ENCODE data around the gene TMC3. TPM values are rescaled to one million over a fixed set of nuclear protein-coding genes. Genes with fewer than 3 reads are reported as not detected.

Gene TMC3
- total and polyA plus RNA-seq, 10 of the 15 experiments (the other 5 are each of a cell fraction or from before 2014, with no cell fraction given), result 0.03 to 0.04 (median 0.04) TPM; not detected in 7

DNA sequence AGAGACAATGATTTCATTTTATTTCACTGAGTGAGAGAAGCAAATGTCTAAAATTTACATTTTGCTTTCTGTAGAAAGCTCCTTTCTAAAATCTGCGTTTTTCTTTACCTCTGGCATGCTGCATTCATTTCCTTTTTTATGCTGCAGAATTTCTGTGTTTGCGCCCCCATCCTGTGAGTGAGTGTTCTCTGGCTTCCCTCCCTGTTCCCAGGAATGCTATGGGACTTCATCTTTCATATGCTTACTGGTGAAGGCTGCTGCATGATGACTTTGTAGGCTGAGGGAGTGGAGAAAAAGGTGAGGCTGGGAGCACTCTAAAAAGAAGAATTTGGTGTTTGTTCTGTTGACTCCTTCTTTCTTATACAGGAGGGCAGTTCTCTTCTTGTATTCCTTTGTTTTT is 7.7 kb upstream of the TMC3 start (continued):
- TF ChIP-seq, protein P1, sequence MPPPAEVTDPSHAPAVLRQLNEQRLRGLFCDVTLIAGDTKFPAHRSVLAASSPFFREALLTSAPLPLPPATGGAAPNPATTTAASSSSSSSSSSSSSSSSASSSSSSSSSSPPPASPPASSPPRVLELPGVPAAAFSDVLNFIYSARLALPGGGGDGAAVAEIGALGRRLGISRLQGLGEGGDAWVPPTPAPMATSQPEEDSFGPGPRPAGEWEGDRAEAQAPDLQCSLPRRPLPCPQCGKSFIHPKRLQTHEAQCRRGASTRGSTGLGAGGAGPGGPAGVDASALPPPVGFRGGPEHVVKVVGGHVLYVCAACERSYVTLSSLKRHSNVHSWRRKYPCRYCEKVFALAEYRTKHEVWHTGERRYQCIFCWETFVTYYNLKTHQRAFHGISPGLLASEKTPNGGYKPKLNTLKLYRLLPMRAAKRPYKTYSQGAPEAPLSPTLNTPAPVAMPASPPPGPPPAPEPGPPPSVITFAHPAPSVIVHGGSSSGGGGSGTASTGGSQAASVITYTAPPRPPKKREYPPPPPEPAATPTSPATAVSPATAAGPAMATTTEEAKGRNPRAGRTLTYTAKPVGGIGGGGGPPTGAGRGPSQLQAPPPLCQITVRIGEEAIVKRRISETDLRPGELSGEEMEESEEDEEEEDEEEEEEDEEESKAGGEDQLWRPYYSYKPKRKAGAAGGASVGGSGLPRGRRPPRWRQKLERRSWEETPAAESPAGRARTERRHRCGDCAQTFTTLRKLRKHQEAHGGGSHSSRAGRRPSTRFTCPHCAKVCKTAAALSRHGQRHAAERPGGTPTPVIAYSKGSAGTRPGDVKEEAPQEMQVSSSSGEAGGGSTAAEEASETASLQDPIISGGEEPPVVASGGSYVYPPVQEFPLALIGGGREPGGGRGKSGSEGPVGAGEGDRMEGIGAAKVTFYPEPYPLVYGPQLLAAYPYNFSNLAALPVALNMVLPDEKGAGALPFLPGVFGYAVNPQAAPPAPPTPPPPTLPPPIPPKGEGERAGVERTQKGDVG (CRISPR knock-in tag; IDR thresholded peaks at IDR 0.05), result no peak
- TF ChIP-seq HDAC2 (IDR thresholded peaks at IDR 0.05) (no peak), NBN (IDR thresholded peaks at IDR 0.05) (no peak), SMAD1 (IDR thresholded peaks at IDR 0.05; ENCODE audit: low read depth, partially characterized antibody) (no peak), PML (IDR thresholded peaks at IDR 0.05; ENCODE audit: low read length) (no peak), JUND (IDR thresholded peaks at IDR 0.05; ENCODE audit: low read depth, low read length) (no peak), ZZZ3 (IDR thresholded peaks at IDR 0.05; ENCODE audit: control insufficient read depth, insufficient read length, low read depth) (no peak), ZBTB33 (IDR thresholded peaks at IDR 0.05) (no peak), POLR2A (IDR thresholded peaks at IDR 0.05; ENCODE audit: low read depth, low read length) (no peak), NR2F1 (conservative IDR thresholded peaks at IDR 0.05) (no peak), SREBF2 (IDR thresholded peaks at IDR 0.05; ENCODE audit: low read length) (no peak), NFYA (IDR thresholded peaks at IDR 0.05; ENCODE audit: borderline replicate concordance, low read depth, low read length) (no peak), NKRF (conservative IDR thresholded peaks at IDR 0.05) (no peak)
- TF ChIP-seq, protein P2, sequence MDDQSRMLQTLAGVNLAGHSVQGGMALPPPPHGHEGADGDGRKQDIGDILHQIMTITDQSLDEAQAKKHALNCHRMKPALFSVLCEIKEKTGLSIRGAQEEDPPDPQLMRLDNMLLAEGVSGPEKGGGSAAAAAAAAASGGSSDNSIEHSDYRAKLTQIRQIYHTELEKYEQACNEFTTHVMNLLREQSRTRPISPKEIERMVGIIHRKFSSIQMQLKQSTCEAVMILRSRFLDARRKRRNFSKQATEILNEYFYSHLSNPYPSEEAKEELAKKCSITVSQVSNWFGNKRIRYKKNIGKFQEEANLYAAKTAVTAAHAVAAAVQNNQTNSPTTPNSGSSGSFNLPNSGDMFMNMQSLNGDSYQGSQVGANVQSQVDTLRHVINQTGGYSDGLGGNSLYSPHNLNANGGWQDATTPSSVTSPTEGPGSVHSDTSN (IDR thresholded peaks at IDR 0.05; ENCODE audit: insufficient replicate concordance, low read depth, low read length), result no peak
